Panc1 (cell line): ENCODE measurements around the gene ASCC1. TPM values are rescaled to one million over a fixed set of nuclear protein-coding genes. Genes with fewer than 3 reads are reported as not detected.

Source experiments
- ATAC-seq: fragments of 200-7000 bp; cut with Tn5 transposase; 2 replicates; pipeline ENCODE4 v1.9.1; 2020; ENCODE audit warnings: mild to moderate bottlenecking, moderate library complexity
- BruUV-seq: library from RNA; stranded (reverse); fragments of 400-500 nt; replicated peaks from 2 replicates; lab custom pipeline; 2021; lab: Mats Ljungman, UMichigan
- CTCF ChIA-PET: fragments of 300-600 bp; sonication (Branson Sonifier 250); formaldehyde crosslinking; loops from one replicate; lab custom pipeline; 2022; ENCODE audit warnings: antibody characterized with exemption; lab: Charles Lee
- POLR2A ChIA-PET: fragments of 300-600 bp; sonication (Branson Sonifier 250); formaldehyde crosslinking; loops from one replicate; lab custom pipeline; 2022; ENCODE audit warnings: antibody characterized with exemption; lab: Charles Lee
- DNase-seq: peaks from one replicate; pipeline ENCODE4 v3.0.0-alpha.2; 2010; ENCODE audit warnings: low read depth, low spot score
- H3K27ac ChIP-seq: 2 replicates; pipeline ENCODE4 v1.5.1; 2011; ENCODE audit warnings: mild to moderate bottlenecking, low read length, inconsistent platforms
- H3K27me3 ChIP-seq: fragments of 200-500 bp; sonication (Bioruptor generic); 2 replicates; pipeline ENCODE4 v1.6.0; 2014; ENCODE audit warnings: low read length, inconsistent platforms; ENCODE audit not compliant: control insufficient read depth, insufficient read depth
- H3K36me3 ChIP-seq: fragments of 200-500 bp; sonication (Bioruptor generic); 2 replicates; pipeline ENCODE4 v1.5.1; 2014; ENCODE audit warnings: inconsistent platforms, mild to moderate bottlenecking, low read length, moderate library complexity; ENCODE audit not compliant: control insufficient read depth, insufficient read depth
- H3K4me1 ChIP-seq: 2 replicates; pipeline ENCODE4 v1.5.1; 2011; ENCODE audit warnings: inconsistent platforms, mild to moderate bottlenecking, low read length, moderate library complexity; ENCODE audit not compliant: control insufficient read depth, insufficient read depth
- H3K4me3 ChIP-seq, 2 experiments: 2 replicates each; pipeline ENCODE4 v1.5.1; 2011 to 2012; ENCODE audit warnings: low read depth in 2 of 2, low read length in 2 of 2, mild to moderate bottlenecking in 2 of 2, inconsistent platforms in 1 of 2, moderate library complexity in 1 of 2
- H3K9me3 ChIP-seq: fragments of 200-500 bp; sonication (Bioruptor generic); 2 replicates; pipeline ENCODE4 v1.5.1; 2014; ENCODE audit warnings: low read depth, mild to moderate bottlenecking, inconsistent platforms, low read length, moderate library complexity; ENCODE audit not compliant: control insufficient read depth, insufficient read depth
- CTCF ChIP-seq: fragments of 450-650 bp; IDR thresholded peaks from 2 replicates; pipeline ENCODE4 v1.5.1; 2017; ENCODE audit warnings: mild to moderate bottlenecking
- POLR2AphosphoS5 ChIP-seq: IDR thresholded peaks from 2 replicates; pipeline ENCODE4 v1.6.1; 2012; ENCODE audit warnings: mild to moderate bottlenecking, low read depth, low read length, moderate library complexity
- SIN3A ChIP-seq: IDR thresholded peaks from 2 replicates; pipeline ENCODE4 v1.6.1; 2012; ENCODE audit warnings: low read depth, mild to moderate bottlenecking, low read length, moderate library complexity, borderline replicate concordance; ENCODE audit not compliant: insufficient read depth
- TCF7L2 ChIP-seq: IDR thresholded peaks from 2 replicates; pipeline ENCODE4 v1.6.1; 2011; ENCODE audit warnings: mild to moderate bottlenecking, low read depth, low read length, inconsistent platforms
- in situ Hi-C: cut with HindIII; loops from 2 replicates; pipeline ENCODE4 v1.10.0; 2016; ENCODE audit warnings: low sequenced_read_pairs, low pct_unique_long_range_greater_than_20kb
- intact Hi-C: fragments of 100-400 bp; cut with micrococcal nuclease; formaldehyde crosslinking; loops from one replicate; pipeline ENCODE4 v1.10.0; 2022; ENCODE audit not compliant: unreplicated experiment
- total RNA-seq: library from RNA; stranded (reverse); gene quantifications from one replicate; pipeline ENCODE4 v1.2.1, GENCODE V29; 2021; ENCODE audit not compliant: unreplicated experiment
- TF ChIP-seq, protein P1 (sequence below), 2 experiments: IDR thresholded peaks; 2 replicates each; pipeline ENCODE4 v1.6.1; 2011 to 2012; ENCODE audit warnings: low read depth in 2 of 2, control low read depth in 1 of 2, low read length in 1 of 2, mild to moderate bottlenecking in 1 of 2, moderate library complexity in 1 of 2; ENCODE audit not compliant: insufficient read depth in 1 of 2

Gene ASCC1
- total RNA-seq, 1 experiment from 2014 or later: 114 TPM

- Histone ChIP-seq H3K9me3 (peaks cover 5% of the 10 kb centered on the region; the same call in 1 of the 2 replicates), H3K27me3 (no peaks in the 10 kb centered on the region), H3K36me3 (no peaks in the 10 kb centered on the region), H3K4me3 (no peak overlapping the region), H3K4me1 (peaks cover 8% of the 10 kb centered on the region), H3K27ac (peak overlapping the region; percentile 73)
- no peak for TF ChIP-seq CTCF
- no peak for TF ChIP-seq POLR2AphosphoS5
- no peak for TF ChIP-seq SIN3A
- TF ChIP-seq, protein P1, sequence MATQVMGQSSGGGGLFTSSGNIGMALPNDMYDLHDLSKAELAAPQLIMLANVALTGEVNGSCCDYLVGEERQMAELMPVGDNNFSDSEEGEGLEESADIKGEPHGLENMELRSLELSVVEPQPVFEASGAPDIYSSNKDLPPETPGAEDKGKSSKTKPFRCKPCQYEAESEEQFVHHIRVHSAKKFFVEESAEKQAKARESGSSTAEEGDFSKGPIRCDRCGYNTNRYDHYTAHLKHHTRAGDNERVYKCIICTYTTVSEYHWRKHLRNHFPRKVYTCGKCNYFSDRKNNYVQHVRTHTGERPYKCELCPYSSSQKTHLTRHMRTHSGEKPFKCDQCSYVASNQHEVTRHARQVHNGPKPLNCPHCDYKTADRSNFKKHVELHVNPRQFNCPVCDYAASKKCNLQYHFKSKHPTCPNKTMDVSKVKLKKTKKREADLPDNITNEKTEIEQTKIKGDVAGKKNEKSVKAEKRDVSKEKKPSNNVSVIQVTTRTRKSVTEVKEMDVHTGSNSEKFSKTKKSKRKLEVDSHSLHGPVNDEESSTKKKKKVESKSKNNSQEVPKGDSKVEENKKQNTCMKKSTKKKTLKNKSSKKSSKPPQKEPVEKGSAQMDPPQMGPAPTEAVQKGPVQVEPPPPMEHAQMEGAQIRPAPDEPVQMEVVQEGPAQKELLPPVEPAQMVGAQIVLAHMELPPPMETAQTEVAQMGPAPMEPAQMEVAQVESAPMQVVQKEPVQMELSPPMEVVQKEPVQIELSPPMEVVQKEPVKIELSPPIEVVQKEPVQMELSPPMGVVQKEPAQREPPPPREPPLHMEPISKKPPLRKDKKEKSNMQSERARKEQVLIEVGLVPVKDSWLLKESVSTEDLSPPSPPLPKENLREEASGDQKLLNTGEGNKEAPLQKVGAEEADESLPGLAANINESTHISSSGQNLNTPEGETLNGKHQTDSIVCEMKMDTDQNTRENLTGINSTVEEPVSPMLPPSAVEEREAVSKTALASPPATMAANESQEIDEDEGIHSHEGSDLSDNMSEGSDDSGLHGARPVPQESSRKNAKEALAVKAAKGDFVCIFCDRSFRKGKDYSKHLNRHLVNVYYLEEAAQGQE (IDR thresholded peaks at IDR 0.05; ENCODE audit: insufficient read depth in 1 of 2, low read depth in 2 of 2, low read length in 1 of 2): no peak
- no peak for TF ChIP-seq TCF7L2
- BruUV-seq: no TSS peak
- in situ Hi-C loops (no loop called here), intact Hi-C loops (loop anchor here (2.0 to 5.0 kb wide), 3 partner anchors 73 to 173 kb away; no protein-coding TSS in a partner anchor)
- DNase-seq (no peak), ATAC-seq (no peak)
- CTCF ChIA-PET: interaction anchor here (0.6 to 0.7 kb wide), 4 partner anchors 22 to 391 kb away, joined by 4 to 11 read pairs (median 5); no protein-coding TSS in a partner anchor
- POLR2A ChIA-PET: no interaction called here
Measured at GRCh38 chr10:72049969-72050781, 165.9 kb downstream of the ASCC1 start.

DNA sequence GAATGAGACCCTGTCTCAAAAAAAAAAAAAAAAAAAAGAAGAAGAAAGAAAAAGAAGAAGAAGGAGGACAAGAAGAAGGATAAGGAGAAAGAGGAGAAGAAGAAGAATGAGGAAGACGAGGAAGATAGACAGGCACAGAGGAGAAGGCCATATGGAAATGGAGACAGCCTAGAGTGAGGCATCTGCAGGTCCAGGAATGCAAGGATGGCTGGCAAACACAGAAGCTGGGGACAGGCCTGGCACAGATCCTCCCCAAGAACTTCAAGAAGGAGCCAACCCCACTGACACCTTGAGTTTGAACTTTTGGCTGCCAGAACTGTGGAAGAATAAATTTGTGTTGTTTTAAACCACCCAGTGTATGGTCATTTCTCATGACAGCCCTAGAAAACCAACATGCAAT, 166.6 kb downstream of the ASCC1 start:
- Histone ChIP-seq H3K36me3 (no peaks in the 10 kb centered on the region), H3K9me3 (peaks cover 5% of the 10 kb centered on the region; the same call in 1 of the 2 replicates), H3K27ac (peak overlapping the region; percentile 73), H3K4me3 (no peak overlapping the region), H3K27me3 (no peaks in the 10 kb centered on the region), H3K4me1 (peaks cover 13% of the 10 kb centered on the region)
- TF ChIP-seq SIN3A (no peak), CTCF (no peak), POLR2AphosphoS5 (no peak), TCF7L2 (no peak)
- TF ChIP-seq, protein P1 (IDR thresholded peaks at IDR 0.05; ENCODE audit: insufficient read depth in 1 of 2, low read depth in 2 of 2, low read length in 1 of 2): no peak
- BruUV-seq: no TSS peak
- intact Hi-C loops (loop anchor here (2.0 to 5.0 kb wide), 3 partner anchors 72 to 173 kb away; no protein-coding TSS in a partner anchor), in situ Hi-C loops (no loop called here)
- POLR2A ChIA-PET: interaction anchor here (0.8 kb wide), 1 partner anchor 44 kb away, joined by 12 read pairs; no protein-coding TSS in a partner anchor
- no peak for DNase-seq
- CTCF ChIA-PET: interaction anchor here (0.6 to 1.6 kb wide), 8 partner anchors 7 to 390 kb away, joined by 3 to 17 read pairs (median 6); no protein-coding TSS in a partner anchor
- no peak for ATAC-seq
